NB4 (cell line): ENCODE data around the gene BACH2.

Source experiments
- DNase-seq: peaks from one replicate; pipeline ENCODE4 v3.0.0; 2010; ENCODE audit warnings: low read depth
- H3K4me3 ChIP-seq: one replicate; pipeline ENCODE4 v1.5.1; 2011; ENCODE audit warnings: mild to moderate bottlenecking, low read depth, low read length, moderate library complexity
- CTCF ChIP-seq: IDR thresholded peaks from one replicate; pipeline ENCODE4 v1.5.1; 2012; ENCODE audit warnings: low read depth, low read length
- MYC ChIP-seq: IDR thresholded peaks from 2 replicates; pipeline ENCODE4 v1.6.1; 2011; ENCODE audit warnings: low read depth, low read length
- POLR2A ChIP-seq: IDR thresholded peaks from 2 replicates; pipeline ENCODE4 v1.6.1; 2011; ENCODE audit warnings: mild to moderate bottlenecking; ENCODE audit not compliant: insufficient read length; ENCODE audit errors: extremely low read depth
- TF ChIP-seq, protein P1 (sequence below): IDR thresholded peaks from 2 replicates; pipeline ENCODE4 v1.6.1; 2011; ENCODE audit warnings: low read depth, low read length

The BACH2 gene

GRCh38 chr6:90298459-90299053 lies 1.9 kb upstream of the BACH2 start:
- DNase-seq, result no peak
- H3K4me3 ChIP-seq, result no peak overlapping the region
- TF ChIP-seq MYC (no peak), CTCF (no peak), POLR2A (no peak)
- TF ChIP-seq, protein P1, sequence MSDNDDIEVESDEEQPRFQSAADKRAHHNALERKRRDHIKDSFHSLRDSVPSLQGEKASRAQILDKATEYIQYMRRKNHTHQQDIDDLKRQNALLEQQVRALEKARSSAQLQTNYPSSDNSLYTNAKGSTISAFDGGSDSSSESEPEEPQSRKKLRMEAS, result no peak

DNA sequence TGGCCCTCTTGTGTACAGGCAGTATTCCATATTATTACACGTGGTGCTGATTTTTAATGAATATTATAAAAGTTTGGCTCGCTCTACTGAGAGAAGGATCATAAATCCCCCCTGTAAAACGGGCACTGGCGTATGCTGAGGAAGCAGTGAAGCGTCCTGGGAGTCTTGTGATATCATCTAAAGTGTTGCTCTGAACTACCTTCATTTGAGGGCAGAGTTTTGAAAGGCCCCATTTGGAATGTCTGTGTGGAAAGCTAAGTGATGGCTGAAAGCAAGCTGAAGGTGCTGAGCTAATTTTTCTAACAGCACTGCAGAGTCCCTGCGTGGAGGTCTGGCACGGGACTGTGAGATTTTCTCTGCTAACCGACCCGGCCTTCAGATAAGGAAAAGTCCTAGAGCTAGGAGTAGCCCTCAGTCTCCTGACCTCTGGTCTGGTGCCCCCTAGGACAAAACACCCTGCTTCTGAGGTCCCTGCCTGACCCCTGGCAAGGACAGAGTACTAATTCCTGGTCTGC lies 1.3 kb upstream of the BACH2 start:
- TF ChIP-seq CTCF (no peak), MYC (no peak), POLR2A (no peak)
- TF ChIP-seq, protein P1, result no peak
- no peak overlapping the region for H3K4me3 ChIP-seq
- no peak for DNase-seq

GRCh38 chr6:90297115-90297866 lies 648 bp upstream of the BACH2 start:
- no peak for TF ChIP-seq MYC
- TF ChIP-seq, protein P1, result no peak
- TF ChIP-seq CTCF, result no peak
- no peak for TF ChIP-seq POLR2A
- no peak for DNase-seq
- H3K4me3 ChIP-seq, result no peak overlapping the region

- TF ChIP-seq CTCF (no peak), MYC (no peak), POLR2A (no peak)
- TF ChIP-seq, protein P1, result no peak
- H3K4me3 ChIP-seq, result no peak overlapping the region
- DNase-seq, result peak; percentile 52
Observed at GRCh38 chr6:90295854-90296340, 746 bp downstream of the BACH2 start.

- no peak for TF ChIP-seq POLR2A
- no peak for TF ChIP-seq MYC
- TF ChIP-seq, protein P1, result no peak
- no peak for TF ChIP-seq CTCF
- H3K4me3 ChIP-seq, result no peak overlapping the region
- DNase-seq, result peak; percentile 14
Observed at GRCh38 chr6:90294989-90295853, 1.4 kb downstream of the BACH2 start.
